T47D (cell line): Measurements from ENCODE around the gene KRTAP10-5.
"Not testable (repeated sequence)": the region's sequence is repeated elsewhere in the genome, so short reads cannot be mapped to it uniquely, and the experiment has no call there.

Experiments used
- DNase-seq, 2 experiments: peaks; one replicate each; pipeline versions ENCODE4 v3.0.0 to v3.0.0-alpha.2; 2011 to 2012; ENCODE audit warnings: low read depth in 1 of 2, low spot score in 1 of 2
- JUND ChIP-seq: IDR thresholded peaks from 2 replicates; pipeline ENCODE4 v1.6.1; 2012; ENCODE audit warnings: low read depth
- in situ Hi-C: cut with HindIII; loops from 2 replicates; pipeline ENCODE4 v1.10.0; 2016; ENCODE audit warnings: low sequenced_read_pairs, low pct_unique_long_range_greater_than_20kb

KRTAP10-5 gene

GRCh38 chr21:44555200-44555875, 25.1 kb downstream of the KRTAP10-5 start:
- no peak for DNase-seq
- TF ChIP-seq JUND = no peak
- in situ Hi-C loops = no loop called here

GRCh38 chr21:44552681-44553080, 27.7 kb downstream of the KRTAP10-5 start:
- no peak for TF ChIP-seq JUND
- DNase-seq = no peak
- in situ Hi-C loops = no loop called here

- DNase-seq = no peak
- no peak for TF ChIP-seq JUND
- in situ Hi-C loops = no loop called here
Measured at GRCh38 chr21:44552136-44552535, 28.3 kb downstream of the KRTAP10-5 start.

GRCh38 chr21:44551340-44551961, 29.0 kb downstream of the KRTAP10-5 start, which contains the start of gene KRTAP10-2:
TSS of gene KRTAP10-2 (minus strand) at chr21:44551505. CDS start at chr21:44551458, 47 bp downstream.
- DNase-seq = no peak
- no peak for TF ChIP-seq JUND
- in situ Hi-C loops = no loop called here

- in situ Hi-C loops = no loop called here
- no peak for DNase-seq
- no peak for TF ChIP-seq JUND
Measured at GRCh38 chr21:44550807-44551206, 29.6 kb downstream of the KRTAP10-5 start.

- in situ Hi-C loops, DNase-seq: not testable (repeated sequence)
Measured at GRCh38 chr21:44550285-44550684, 30.1 kb downstream of the KRTAP10-5 start.

GRCh38 chr21:44549525-44550211, 30.7 kb downstream of the KRTAP10-5 start:
- in situ Hi-C loops = no loop called here
- no peak for TF ChIP-seq JUND
- no peak for DNase-seq

- no peak for TF ChIP-seq JUND
- in situ Hi-C loops = no loop called here
Measured at GRCh38 chr21:44548922-44549321, 31.5 kb downstream of the KRTAP10-5 start.

GRCh38 chr21:44548381-44548780, 32.0 kb downstream of the KRTAP10-5 start:
- TF ChIP-seq JUND = no peak
- in situ Hi-C loops = no loop called here
- DNase-seq = no peak

More at GRCh38 chr21:44548922-44549321, 31.5 kb downstream of the KRTAP10-5 start:
- DNase-seq = no peak

- TF ChIP-seq JUND = no peak
- in situ Hi-C loops = no loop called here
- peak in 1 of 2 experiments; percentile 23 for DNase-seq
Measured at GRCh38 chr21:44547656-44548331, 32.6 kb downstream of the KRTAP10-5 start.

- TF ChIP-seq JUND = no peak
- DNase-seq = no peak
- in situ Hi-C loops = no loop called here
Measured at GRCh38 chr21:44544566-44544965, 35.8 kb downstream of the KRTAP10-5 start.

GRCh38 chr21:44542716-44543115, 37.7 kb downstream of the KRTAP10-5 start:
- DNase-seq = no peak
- TF ChIP-seq JUND = no peak
- in situ Hi-C loops = no loop called here

- in situ Hi-C loops = no loop called here
- DNase-seq = no peak
- no peak for TF ChIP-seq JUND
Measured at GRCh38 chr21:44540741-44541288, 39.6 kb downstream of the KRTAP10-5 start.
